CD4-positive, alpha-beta T cell (primary cell): ENCODE measurements around the gene KCNIP2. TPM values are rescaled to one million over a fixed set of nuclear protein-coding genes. Genes with fewer than 3 reads are reported as not detected.

Experiments used
- ATAC-seq: fragments of 200-7000 bp; cut with Tn5 transposase; one replicate; pipeline ENCODE4 v1.10.0; 2022; ENCODE audit warnings: mild to moderate bottlenecking; ENCODE audit not compliant: poor library complexity
- CTCF ChIA-PET: fragments of 350-600 bp; sonication (Branson Sonifier 250); formaldehyde crosslinking; loops from one replicate; lab custom pipeline; 2021; ENCODE audit warnings: antibody characterized with exemption, inconsistent platforms; lab: Charles Lee
- POLR2A ChIA-PET: fragments of 350-600 bp; sonication (Branson Sonifier 250); formaldehyde crosslinking; loops from one replicate; lab custom pipeline; 2021; ENCODE audit warnings: antibody characterized with exemption, inconsistent platforms; lab: Charles Lee
- DNase-seq, 14 experiments: peaks; one replicate each; pipeline ENCODE4 v3.0.0-alpha.2; 2013 to 2020; ENCODE audit warnings: mixed read lengths in 2 of 14
- H3K27ac ChIP-seq, 2 donors: one replicate each; pipeline versions ENCODE4 v1.5.1 to v1.7.0; 2013; ENCODE audit warnings: low read length in 2 of 2, low read depth in 1 of 2, mild to moderate bottlenecking in 1 of 2
- H3K27me3 ChIP-seq, 2 experiments: 1 replicate in 1 of 2; 2 replicates in 1 of 2; pipeline versions ENCODE4 v1.6.1 to v1.7.0; 2013; ENCODE audit warnings: low read length in 2 of 2, control low read depth in 1 of 2, mild to moderate bottlenecking in 1 of 2, moderate library complexity in 1 of 2; ENCODE audit not compliant: insufficient read depth in 2 of 2, control insufficient read depth in 1 of 2
- H3K36me3 ChIP-seq: one replicate; pipeline ENCODE4 v1.6.1; 2013; ENCODE audit warnings: low read length, control low read depth; ENCODE audit not compliant: insufficient read depth
- H3K4me1 ChIP-seq: one replicate; pipeline ENCODE4 v1.6.1; 2013; ENCODE audit warnings: low read length, control low read depth; ENCODE audit not compliant: insufficient read depth
- H3K4me3 ChIP-seq: one replicate; pipeline ENCODE4 v1.5.1; 2013; ENCODE audit warnings: mild to moderate bottlenecking, low read length, moderate library complexity
- H3K9me3 ChIP-seq, 2 experiments: 1 replicate in 1 of 2; 2 replicates in 1 of 2; pipeline versions ENCODE4 v1.6.1 to v1.7.0; 2013; ENCODE audit warnings: low read length in 2 of 2, mild to moderate bottlenecking in 2 of 2, control low read depth in 1 of 2, moderate library complexity in 1 of 2; ENCODE audit not compliant: control insufficient read depth in 1 of 2, insufficient read depth in 1 of 2
- H3K27ac Mint-ChIP-seq: one replicate; pipeline ENCODE4 v1.8.0; 2020; ENCODE audit warnings: mixed read lengths
- H3K27me3 Mint-ChIP-seq: one replicate; pipeline ENCODE4 v1.8.0; 2021; ENCODE audit warnings: mixed read lengths
- H3K36me3 Mint-ChIP-seq: one replicate; pipeline ENCODE4 v1.8.0; 2021; ENCODE audit warnings: low read depth, mixed read lengths
- H3K4me1 Mint-ChIP-seq: one replicate; pipeline ENCODE4 v1.8.0; 2021; ENCODE audit warnings: low read depth, mixed read lengths
- H3K4me3 Mint-ChIP-seq: one replicate; pipeline ENCODE4 v1.8.0; 2020; ENCODE audit warnings: mild to moderate bottlenecking, mixed read lengths
- H3K9me3 Mint-ChIP-seq: one replicate; pipeline ENCODE4 v1.8.0; 2020; ENCODE audit warnings: mixed read lengths
- CTCF ChIP-seq: fragments of 200-600 bp; IDR thresholded peaks from one replicate; pipeline ENCODE4 v1.8.0; 2022; ENCODE audit warnings: antibody characterized with exemption, mild to moderate bottlenecking
- intact Hi-C, 2 experiments: fragments of 100-400 bp; cut with DNase I in 1 of 2; cut with micrococcal nuclease in 1 of 2; formaldehyde crosslinking; loops; one replicate each; pipeline versions ENCODE4 v1.15.1 to v1.9.0; 2023 to 2025; cut with DNase I, micrococcal nuclease
- total RNA-seq, 174 experiments: library from RNA in 2 of 174; stranded (reverse) in 2 of 174; gene quantifications; one replicate each; pipeline ENCODE4 v1.2.3 and lab custom pipeline; 2021 to 2026

The KCNIP2 gene
- total RNA-seq, 2 experiments from 2014 or later = 0.77 to 1.6 TPM

GRCh38 chr10:101814466-101815071, 29.0 kb downstream of the KCNIP2 start:
- peak overlapping the region; percentile 97 for H3K4me3 ChIP-seq
- ChIA-PET CTCF (interaction anchor here (0.9 to 2.9 kb wide), 3 partner anchors 21 to 33 kb away, joined by 3 to 12 read pairs (median 5); no protein-coding TSS in a partner anchor), POLR2A (interaction anchor here (1.1 to 11.5 kb wide), 2 partner anchors 20 to 121 kb away, joined by 3 to 223 read pairs; no protein-coding TSS in a partner anchor)
- Mint-ChIP-seq H3K4me3 (peak overlapping the region; percentile 99), H3K9me3 (no peaks in the 10 kb centered on the region), H3K27ac (peak overlapping the region; percentile 96), H3K4me1 (peaks cover 66% of the 10 kb centered on the region), H3K27me3 (no peaks in the 10 kb centered on the region), H3K36me3 (peaks cover 83% of the 10 kb centered on the region)
- no peak for TF ChIP-seq CTCF
- intact Hi-C loops = loop anchor here (5.0 to 10.0 kb wide), 3 partner anchors 120 to 930 kb away; partner anchors contain the start of genes ARMH3 (in 1 of the 2), FBXW4 (in 1 of the 2) and WBP1L (in 1 of the 2)
- DNase-seq = peak in 2 of 14 experiments; percentile 26 to 28
- H3K4me1 ChIP-seq = peaks cover 37% of the 10 kb centered on the region
- H3K27me3 ChIP-seq = no peaks in the 10 kb centered on the region
- peak overlapping the region in 1 of 2 donors; percentile 31 for H3K27ac ChIP-seq
- H3K9me3 ChIP-seq = no peaks in the 10 kb centered on the region
- no peak for ATAC-seq
- peaks cover 45% of the 10 kb centered on the region for H3K36me3 ChIP-seq

- H3K4me3 ChIP-seq = no peak overlapping the region
- POLR2A ChIA-PET = interaction anchor here (1.2 to 11.5 kb wide), 4 partner anchors 17 to 30 kb away, joined by 3 to 223 read pairs (median 4); partner anchors contain the start of gene NPM3
- H3K4me3 Mint-ChIP-seq = peak overlapping the region; percentile 58
Measured at GRCh38 chr10:101812606-101813005, 31.0 kb downstream of the KCNIP2 start.

DNA sequence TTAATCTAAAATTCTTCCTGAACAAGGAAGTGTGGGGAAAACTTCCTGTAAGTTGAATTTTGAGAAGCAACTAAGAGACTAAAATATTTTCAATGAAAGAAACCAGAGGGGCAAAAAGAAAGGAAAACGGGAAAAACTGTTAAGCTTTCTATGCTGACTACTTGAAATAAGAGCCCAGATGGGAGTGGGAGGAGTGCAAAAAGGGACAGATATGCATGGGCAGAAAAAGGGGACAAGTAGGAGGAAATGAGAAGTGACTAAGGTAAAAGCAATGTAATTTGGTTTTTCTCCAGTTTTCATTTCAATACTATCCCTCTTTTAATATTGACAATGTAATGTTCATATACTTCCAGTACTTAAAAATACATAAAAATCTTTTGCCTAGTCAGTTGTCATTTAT, 36.4 kb downstream of the KCNIP2 start:
- no peak for TF ChIP-seq CTCF
- ATAC-seq (no peak), DNase-seq (no peak)
- Mint-ChIP-seq H3K36me3 (peaks cover 80% of the 10 kb centered on the region), H3K4me1 (peaks cover 41% of the 10 kb centered on the region), H3K9me3 (no peaks in the 10 kb centered on the region), H3K4me3 (no peak overlapping the region), H3K27ac (peak overlapping the region; percentile 55), H3K27me3 (no peaks in the 10 kb centered on the region)
- Histone ChIP-seq H3K27me3 (no peaks in the 10 kb centered on the region), H3K4me1 (peaks cover 13% of the 10 kb centered on the region), H3K36me3 (peaks cover 89% of the 10 kb centered on the region), H3K9me3 (no peaks in the 10 kb centered on the region), H3K4me3 (no peak overlapping the region), H3K27ac (no peak overlapping the region)
- ChIA-PET CTCF (interaction anchor here (1.0 kb wide), 1 partner anchor 9 kb away, joined by 3 read pairs; no protein-coding TSS in a partner anchor), POLR2A (interaction anchor here (1.6 kb wide), 1 partner anchor 9 kb away, joined by 5 read pairs; no protein-coding TSS in a partner anchor)
- intact Hi-C loops = no loop called here

More at GRCh38 chr10:101812606-101813005, 31.0 kb downstream of the KCNIP2 start:
- peak overlapping the region in 1 of 2 donors; percentile 35 for H3K27ac ChIP-seq
- peaks cover 65% of the 10 kb centered on the region for H3K36me3 ChIP-seq
- no peaks in the 10 kb centered on the region for H3K9me3 ChIP-seq
- Mint-ChIP-seq H3K4me1 (peaks cover 59% of the 10 kb centered on the region), H3K27ac (peak overlapping the region; percentile 96), H3K27me3 (no peaks in the 10 kb centered on the region), H3K36me3 (peaks cover 93% of the 10 kb centered on the region), H3K9me3 (no peaks in the 10 kb centered on the region)
- ATAC-seq (no peak), DNase-seq (no peak)
- TF ChIP-seq CTCF = no peak
- peaks cover 27% of the 10 kb centered on the region for H3K4me1 ChIP-seq
- CTCF ChIA-PET = interaction anchor here (1.1 to 1.4 kb wide), 6 partner anchors 13 to 31 kb away, joined by 3 to 8 read pairs (median 4); no protein-coding TSS in a partner anchor
- intact Hi-C loops = loop anchor here in 1 of 2 experiments (10.0 kb wide), 2 partner anchors 118 to 932 kb away; partner anchors contain the start of genes FBXW4 and WBP1L
- no peaks in the 10 kb centered on the region for H3K27me3 ChIP-seq
